HG02759 (cell line): Measurements from ENCODE around the gene ARPP21.

ENCODE experiments used
- ATAC-seq: cut with Tn5 transposase; IDR thresholded peaks from one replicate; pipeline ENCODE4 v1.9.1; 2021; ENCODE audit warnings: mild to moderate bottlenecking, moderate library complexity; ENCODE audit not compliant: unreplicated experiment

ARPP21 gene

GRCh38 chr3:35674451-35675109 lies 35.3 kb downstream of the ARPP21 start:
- no peak for ATAC-seq

- ATAC-seq = no peak
Measured at GRCh38 chr3:35675206-35675605, 35.9 kb downstream of the ARPP21 start.

GRCh38 chr3:35675621-35676020 lies 36.3 kb downstream of the ARPP21 start:
- ATAC-seq = no peak

- ATAC-seq = no peak
Measured at GRCh38 chr3:35677797-35678196, 38.5 kb downstream of the ARPP21 start.

- no peak for ATAC-seq
Measured at GRCh38 chr3:35678643-35679161, 39.4 kb downstream of the ARPP21 start.

- no peak for ATAC-seq
Measured at GRCh38 chr3:35679409-35680080, 40.2 kb downstream of the ARPP21 start.

GRCh38 chr3:35680866-35681650 lies 41.7 kb downstream of the ARPP21 start:
- ATAC-seq = no peak

- no peak for ATAC-seq
Measured at GRCh38 chr3:35685153-35685552, 45.8 kb downstream of the ARPP21 start.

GRCh38 chr3:35688826-35689225 lies 49.5 kb downstream of the ARPP21 start:
- no peak for ATAC-seq

GRCh38 chr3:35690271-35690670 lies 50.9 kb downstream of the ARPP21 start:
- no peak for ATAC-seq

- ATAC-seq = no peak
Measured at GRCh38 chr3:35705904-35706303, 66.6 kb downstream of the ARPP21 start.

- ATAC-seq = no peak
Measured at GRCh38 chr3:35707904-35708303, 68.6 kb downstream of the ARPP21 start.

- ATAC-seq = no peak
Measured at GRCh38 chr3:35708394-35709271, 69.3 kb downstream of the ARPP21 start.

- no peak for ATAC-seq
Measured at GRCh38 chr3:35709691-35710090, 70.4 kb downstream of the ARPP21 start.

GRCh38 chr3:35710554-35710953 lies 71.2 kb downstream of the ARPP21 start:
- no peak for ATAC-seq

GRCh38 chr3:35718921-35719320 lies 79.6 kb downstream of the ARPP21 start:
- no peak for ATAC-seq

- ATAC-seq = no peak
Measured at GRCh38 chr3:35721628-35722027, 82.3 kb downstream of the ARPP21 start.

- no peak for ATAC-seq
Measured at GRCh38 chr3:35722902-35723301, 83.6 kb downstream of the ARPP21 start.

- ATAC-seq = no peak
Measured at GRCh38 chr3:35723480-35724097, 84.3 kb downstream of the ARPP21 start.

GRCh38 chr3:35724106-35724505 lies 84.8 kb downstream of the ARPP21 start:
- ATAC-seq = no peak
